HG03575 (cell line): Measurements from ENCODE around the gene CMTM4.
"Not testable (repeated sequence)": the region's sequence is repeated elsewhere in the genome, so short reads cannot be mapped to it uniquely, and the experiment has no call there.

ENCODE experiments used
- ATAC-seq: cut with Tn5 transposase; IDR thresholded peaks from one replicate; pipeline ENCODE4 v1.9.1; 2021; ENCODE audit not compliant: unreplicated experiment, insufficient number of reproducible peaks, low FRiP score; ENCODE audit errors: extremely low read depth

CMTM4 gene

GRCh38 chr16:66627611-66628378 lies 68.7 kb downstream of the CMTM4 start:
- not testable (repeated sequence) for ATAC-seq

- no peak for ATAC-seq
These were observed 72.8 kb downstream of the CMTM4 start for GRCh38 chr16:66623755-66624154.

GRCh38 chr16:66622863-66623262 lies 73.7 kb downstream of the CMTM4 start:
- no peak for ATAC-seq

GRCh38 chr16:66621973-66622372 lies 74.6 kb downstream of the CMTM4 start:
- no peak for ATAC-seq

- ATAC-seq: no peak
These were observed 76.1 kb downstream of the CMTM4 start for GRCh38 chr16:66620429-66620795.

GRCh38 chr16:66619534-66620428 lies 76.8 kb downstream of the CMTM4 start:
- no peak for ATAC-seq

GRCh38 chr16:66618588-66619375 lies 77.8 kb downstream of the CMTM4 start:
- ATAC-seq: no peak

GRCh38 chr16:66617728-66618127 lies 78.8 kb downstream of the CMTM4 start:
- ATAC-seq: no peak

GRCh38 chr16:66617010-66617434 lies 79.5 kb downstream of the CMTM4 start:
- no peak for ATAC-seq

- ATAC-seq: no peak
These were observed 80.0 kb downstream of the CMTM4 start for GRCh38 chr16:66616592-66616991.

GRCh38 chr16:66616169-66616568 lies 80.4 kb downstream of the CMTM4 start:
- no peak for ATAC-seq

- no peak for ATAC-seq
These were observed 82.3 kb downstream of the CMTM4 start for GRCh38 chr16:66614161-66614802.

GRCh38 chr16:66612422-66612821 lies 84.1 kb downstream of the CMTM4 start:
- ATAC-seq: no peak

GRCh38 chr16:66611911-66612310 lies 84.6 kb downstream of the CMTM4 start:
- not testable (repeated sequence) for ATAC-seq

GRCh38 chr16:66610111-66610820 lies 86.3 kb downstream of the CMTM4 start:
- no peak for ATAC-seq

- no peak for ATAC-seq
These were observed 87.4 kb downstream of the CMTM4 start for GRCh38 chr16:66609139-66609510.

GRCh38 chr16:66608241-66609138 lies 88.1 kb downstream of the CMTM4 start:
- no peak for ATAC-seq
